ENCODE results near the gene TMEM156.

DNA sequence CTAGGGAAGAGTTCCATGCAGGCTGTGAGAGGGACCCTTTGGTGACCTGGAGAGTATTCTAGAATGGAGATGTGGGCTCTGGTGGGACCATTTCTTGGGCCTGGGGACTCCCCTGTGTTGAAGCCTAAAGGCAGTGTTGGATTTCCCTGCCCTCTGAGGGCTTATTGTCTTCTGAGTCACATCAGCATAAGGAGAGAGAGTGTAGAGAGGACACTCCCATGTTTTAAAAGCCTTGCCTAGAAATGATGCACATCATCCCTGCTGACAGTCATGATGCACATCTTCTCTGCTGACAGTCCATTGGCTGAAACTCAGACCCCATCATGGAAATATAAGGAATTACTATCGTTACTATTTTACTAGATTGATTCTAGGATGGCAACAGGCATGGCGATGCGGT is 112.7 kb downstream of the TMEM156 start:
- TF ChIP-seq POLR2AphosphoS5 (IDR thresholded peaks at IDR 0.05), result no peak
- no peak for TF ChIP-seq POLR2A (IDR thresholded peaks at IDR 0.05)
